HG02759 (cell line): ENCODE results near the gene MPI.
"Not testable (repeated sequence)": the region's sequence is repeated elsewhere in the genome, so short reads cannot be mapped to it uniquely, and the experiment has no call there.

Source experiments
- ATAC-seq: cut with Tn5 transposase; IDR thresholded peaks from one replicate; pipeline ENCODE4 v1.9.1; 2021; ENCODE audit warnings: mild to moderate bottlenecking, moderate library complexity; ENCODE audit not compliant: unreplicated experiment

MPI gene

GRCh38 chr15:74890665-74890960, 771 bp downstream of the MPI start:
- no peak for ATAC-seq

DNA sequence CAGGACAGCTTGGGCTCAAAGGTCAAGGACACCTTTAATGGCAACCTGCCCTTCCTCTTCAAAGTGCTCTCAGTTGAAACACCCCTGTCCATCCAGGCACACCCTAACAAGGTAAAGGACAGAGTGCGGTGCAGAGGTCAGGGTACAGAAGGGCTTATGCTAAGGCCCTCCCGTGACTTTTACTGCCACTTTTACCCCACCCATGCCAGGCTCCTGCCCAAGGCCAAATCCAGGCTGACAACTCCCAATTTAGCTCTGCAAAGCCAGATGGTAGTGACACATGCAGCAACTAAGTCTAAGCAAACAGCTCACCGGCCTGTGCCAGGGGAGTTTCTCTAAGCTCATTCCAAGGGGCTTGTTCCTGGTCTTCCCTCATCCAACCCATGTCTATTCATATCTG, 1.6 kb downstream of the MPI start:
- ATAC-seq: no peak

- no peak for ATAC-seq
Observed at GRCh38 chr15:74892313-74892712, 2.5 kb downstream of the MPI start.

DNA sequence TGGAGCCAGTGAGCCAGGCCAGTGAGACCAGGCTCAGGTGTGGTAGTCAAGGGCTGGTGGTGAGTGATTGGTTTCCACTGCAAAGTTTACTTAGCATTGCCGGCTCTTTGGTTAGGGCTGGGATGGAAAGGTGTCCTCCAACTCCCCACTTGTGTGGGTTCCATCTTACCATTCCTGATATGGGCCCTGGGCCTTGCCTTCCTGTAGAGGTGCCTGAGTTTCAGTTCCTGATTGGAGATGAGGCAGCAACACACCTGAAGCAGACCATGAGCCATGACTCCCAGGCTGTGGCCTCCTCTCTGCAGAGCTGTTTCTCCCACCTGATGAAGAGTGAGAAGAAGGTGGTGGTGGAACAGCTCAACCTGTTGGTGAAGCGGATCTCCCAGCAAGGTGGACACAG, 3.1 kb downstream of the MPI start:
- ATAC-seq: no peak

- ATAC-seq: no peak
Observed at GRCh38 chr15:74893627-74894026, 3.8 kb downstream of the MPI start.

GRCh38 chr15:74894383-74894782, 4.5 kb downstream of the MPI start:
- not testable (repeated sequence) for ATAC-seq

DNA sequence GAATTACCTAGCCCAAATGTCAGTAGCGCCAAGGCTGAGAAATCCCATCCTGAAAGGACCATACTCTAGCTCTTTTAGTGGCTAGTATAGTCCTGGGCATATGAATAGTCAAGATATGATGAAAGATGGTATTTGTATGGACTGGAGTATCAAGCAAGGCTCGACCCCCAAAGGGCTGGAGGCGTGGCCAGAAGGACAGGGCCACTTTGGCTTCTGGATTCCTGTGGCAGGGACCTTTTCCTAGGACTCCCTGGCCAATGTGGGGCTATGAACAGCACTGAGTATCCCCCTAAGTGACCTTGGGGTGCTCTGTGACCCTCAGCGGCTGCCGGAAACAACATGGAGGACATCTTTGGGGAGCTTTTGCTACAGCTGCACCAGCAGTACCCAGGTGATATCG, 6.0 kb downstream of the MPI start:
- ATAC-seq: no peak

DNA sequence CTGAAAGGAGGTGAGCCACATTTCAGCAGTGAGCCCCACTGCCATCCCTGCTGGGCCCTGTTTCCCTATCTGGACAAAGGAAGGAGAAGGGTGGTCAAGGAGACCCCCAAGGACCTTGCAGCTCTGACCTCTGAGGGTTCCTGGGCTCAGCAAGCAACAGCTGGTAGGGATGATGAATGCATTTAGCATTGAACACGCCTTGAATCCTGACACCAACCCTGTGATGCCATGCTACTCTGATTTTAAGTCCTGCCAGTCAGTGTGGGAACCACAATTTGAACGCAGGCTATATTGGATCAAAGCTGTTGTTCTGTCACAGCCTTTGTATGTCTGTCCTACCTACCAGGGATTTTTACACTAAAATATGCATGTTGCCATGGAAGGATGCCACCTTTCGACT, 6.5 kb downstream of the MPI start:
- no peak for ATAC-seq

DNA sequence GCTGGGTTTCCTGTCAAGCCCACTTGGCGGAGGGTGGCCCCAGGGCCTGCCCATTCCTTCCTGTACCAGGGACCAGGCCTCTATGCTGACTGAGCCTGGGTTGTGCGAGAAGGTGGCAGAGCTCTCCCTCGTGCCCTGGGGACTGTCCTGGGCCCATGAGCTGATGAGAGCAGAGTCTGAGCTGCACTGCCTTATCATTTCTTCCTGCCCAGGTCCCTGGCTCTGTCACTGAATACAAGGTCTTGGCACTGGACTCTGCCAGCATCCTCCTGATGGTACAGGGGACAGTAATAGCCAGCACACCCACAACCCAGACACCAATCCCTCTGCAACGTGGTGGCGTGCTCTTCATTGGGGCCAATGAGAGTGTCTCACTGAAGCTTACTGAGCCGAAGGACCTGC, 7.5 kb downstream of the MPI start:
- ATAC-seq: no peak

- no peak for ATAC-seq
Observed at GRCh38 chr15:74901612-74902063, 11.8 kb downstream of the MPI start.

DNA sequence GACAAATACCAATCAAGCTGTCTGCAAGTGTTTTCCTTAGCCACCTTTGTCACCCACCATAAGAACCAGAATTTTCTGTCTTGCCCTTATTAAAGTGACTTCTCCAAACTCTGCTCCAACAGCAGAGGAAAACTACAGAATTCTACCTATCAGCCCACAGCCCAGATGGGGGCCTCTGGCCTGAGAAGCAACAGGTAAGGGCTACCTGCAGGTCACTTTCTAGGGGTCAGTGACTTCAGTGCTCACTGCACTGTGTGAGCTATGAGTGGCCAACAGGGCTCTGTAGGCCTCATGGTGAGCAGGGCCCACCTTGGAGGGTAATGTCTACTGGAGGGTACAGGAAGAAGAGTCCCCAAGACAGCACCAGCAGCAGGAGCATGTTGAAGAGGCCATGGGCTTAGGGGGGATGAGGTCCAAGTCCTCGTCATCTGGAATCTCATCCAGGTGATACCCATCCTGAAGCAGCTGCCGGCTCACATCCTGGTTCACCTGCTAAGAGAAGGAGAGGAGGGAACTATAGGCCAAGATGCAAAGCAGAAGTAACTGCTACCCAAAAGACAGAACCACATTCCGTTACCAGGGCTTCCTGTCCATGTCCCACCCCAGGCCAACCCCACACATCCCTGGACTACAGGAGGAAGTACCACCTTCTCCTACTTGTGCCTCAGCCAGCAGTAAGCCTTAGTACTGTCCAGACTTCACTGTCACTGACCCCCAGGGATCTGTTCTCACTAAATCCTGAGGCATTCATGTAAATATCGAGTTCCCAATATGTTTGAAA, 12.6 kb downstream of the MPI start:
- no peak for ATAC-seq

- no peak for ATAC-seq
Observed at GRCh38 chr15:74903676-74904075, 13.8 kb downstream of the MPI start.

DNA sequence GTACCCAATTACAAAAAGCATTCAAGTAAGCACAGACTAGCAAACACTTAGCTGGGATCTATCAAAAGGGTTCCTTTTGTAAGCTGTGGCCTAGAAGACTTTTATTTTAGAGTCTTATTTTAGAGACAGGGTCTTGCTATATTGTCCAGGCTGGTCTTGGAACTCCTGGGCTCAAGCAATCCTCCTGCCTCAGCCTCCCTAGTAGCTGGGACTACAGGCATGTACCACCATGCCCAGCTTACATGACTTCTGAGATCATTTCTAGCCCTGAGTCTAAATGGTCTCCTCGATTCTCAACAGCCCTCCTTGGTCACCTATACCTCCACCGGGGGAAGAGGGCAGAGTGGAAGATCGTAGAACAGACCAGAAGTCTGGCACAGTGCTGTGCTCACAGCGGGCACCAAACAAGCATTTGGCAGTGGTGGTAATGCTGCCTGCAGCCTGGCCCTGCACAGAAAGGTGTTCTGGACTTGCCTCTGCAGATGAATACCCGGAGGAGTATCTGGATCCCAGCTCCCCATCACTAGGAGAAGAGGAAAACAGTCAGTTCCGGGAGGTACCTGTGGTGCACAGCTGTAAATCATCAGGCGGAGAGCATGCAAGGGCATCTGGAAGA, 14.5 kb downstream of the MPI start:
- no peak for ATAC-seq

DNA sequence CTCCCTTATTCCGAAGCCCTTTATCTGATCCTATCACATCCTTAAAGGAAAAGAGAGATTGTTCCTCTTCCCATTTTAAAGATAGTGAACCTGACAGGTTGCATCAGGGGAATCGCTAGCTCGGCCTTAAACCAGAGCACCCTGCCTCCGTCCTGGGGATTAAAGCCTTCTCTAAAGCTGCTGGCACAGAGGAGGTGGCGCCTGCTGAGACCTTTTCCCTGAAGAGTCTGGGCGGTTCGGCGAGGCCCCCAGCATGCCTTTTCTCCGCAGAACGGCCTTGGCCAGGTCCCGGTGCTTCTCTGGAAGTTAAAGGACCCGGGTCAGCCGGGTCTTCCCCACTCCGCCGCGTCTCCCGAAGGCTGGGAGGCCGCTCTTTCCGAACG, 16.2 kb downstream of the MPI start:
- ATAC-seq: peak; percentile 17

DNA sequence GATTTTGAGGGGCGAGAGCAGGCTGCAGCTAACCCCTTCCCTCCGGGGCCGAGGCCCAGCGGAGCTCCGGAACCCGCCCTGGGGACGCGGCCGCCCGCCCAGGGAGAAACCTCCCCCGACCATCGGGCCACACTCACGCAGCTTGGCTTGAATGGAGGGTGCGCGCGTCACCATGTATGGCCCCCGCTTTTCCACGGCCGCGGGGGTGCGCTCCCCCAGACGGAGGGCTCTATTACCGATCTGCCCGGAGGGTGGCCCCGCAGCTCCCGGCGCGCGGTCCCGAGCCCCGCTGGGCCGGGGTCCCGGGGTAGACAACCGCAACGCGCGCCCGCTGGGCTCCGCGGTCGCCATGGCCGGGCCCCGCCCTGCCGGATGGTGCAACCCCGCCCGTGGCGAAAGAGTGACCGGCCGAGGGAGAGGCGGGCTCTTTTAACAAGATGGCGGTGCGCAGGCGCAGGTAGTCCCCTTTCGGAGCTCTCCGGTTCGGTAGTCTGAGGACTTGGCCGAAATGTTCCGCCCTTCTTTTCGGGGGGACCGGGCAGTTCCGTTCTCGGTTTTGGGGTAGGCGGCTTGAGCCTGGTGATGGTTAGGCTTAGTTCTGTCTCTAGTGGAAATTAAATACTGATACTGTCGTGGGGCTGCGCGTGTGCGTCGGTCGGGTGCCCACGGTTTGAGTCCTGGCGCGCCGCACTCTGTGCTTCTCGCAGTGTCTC, 16.8 kb downstream of the MPI start, which contains the start of gene FAM219B:
Gene FAM219B, minus strand, starts transcription at position 402 of the 713 bp plus-strand sequence. Its CDS starts 51 bp downstream, at position 351.
- ATAC-seq: peak; percentile 89

- ATAC-seq: no peak
Observed at GRCh38 chr15:74907163-74907870, 17.5 kb downstream of the MPI start.

DNA sequence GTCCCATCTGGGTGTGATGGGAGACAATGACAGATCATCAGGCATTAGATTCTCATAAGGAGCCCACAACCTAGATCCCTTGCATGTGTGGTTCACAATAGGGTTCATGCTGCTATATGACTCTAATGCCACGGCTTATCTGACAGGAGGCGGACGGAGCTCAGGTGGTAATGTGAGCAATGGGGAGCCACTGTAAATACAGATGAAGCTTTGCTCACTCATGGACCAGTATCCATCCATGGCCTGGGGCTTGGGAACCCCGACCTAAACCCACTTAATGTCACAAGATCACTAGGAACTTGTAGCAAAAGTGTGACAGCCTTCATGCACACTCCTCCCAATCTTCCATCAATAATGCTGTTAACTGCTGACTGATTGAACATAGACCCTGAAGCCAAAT, 18.8 kb downstream of the MPI start:
- ATAC-seq: no peak

DNA sequence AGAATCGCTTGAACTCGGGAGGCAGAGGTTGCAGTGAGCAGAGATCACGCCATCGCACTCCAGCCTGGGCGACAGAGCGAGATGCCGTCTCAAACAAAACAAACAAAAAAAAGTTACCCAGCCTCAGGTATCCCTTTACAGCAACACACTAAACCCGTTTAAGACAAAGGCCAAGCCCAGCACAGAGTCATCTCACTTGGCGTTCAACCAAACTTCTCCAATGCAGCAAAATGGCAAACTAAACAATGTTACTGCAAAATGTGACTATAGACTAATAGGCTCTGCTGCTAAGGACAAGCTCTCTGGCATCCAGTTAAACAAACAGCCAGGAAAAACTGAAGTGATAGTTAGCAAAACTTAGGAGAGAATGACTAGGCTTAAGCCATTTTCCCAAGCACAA, 23.2 kb downstream of the MPI start:
- no peak for ATAC-seq

DNA sequence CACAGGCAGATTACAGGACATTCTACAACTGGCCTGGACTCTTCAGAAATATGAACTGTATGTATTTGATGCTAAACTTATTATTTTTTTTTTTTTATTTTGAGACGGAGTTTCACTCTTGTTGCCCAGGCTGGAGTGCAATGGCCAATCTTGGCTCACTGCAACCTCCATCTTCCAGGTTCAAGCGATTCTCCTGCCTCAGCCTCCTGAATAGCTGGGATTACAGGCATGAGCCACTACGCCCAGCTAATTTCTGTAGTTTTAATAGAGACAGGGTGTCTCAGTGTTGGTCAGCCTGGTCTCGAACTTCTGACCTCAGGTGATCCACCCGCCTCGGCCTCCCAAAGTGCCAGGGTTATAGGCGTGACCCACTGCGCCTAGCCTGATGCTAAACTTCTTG, 24.0 kb downstream of the MPI start:
- not testable (repeated sequence) for ATAC-seq

DNA sequence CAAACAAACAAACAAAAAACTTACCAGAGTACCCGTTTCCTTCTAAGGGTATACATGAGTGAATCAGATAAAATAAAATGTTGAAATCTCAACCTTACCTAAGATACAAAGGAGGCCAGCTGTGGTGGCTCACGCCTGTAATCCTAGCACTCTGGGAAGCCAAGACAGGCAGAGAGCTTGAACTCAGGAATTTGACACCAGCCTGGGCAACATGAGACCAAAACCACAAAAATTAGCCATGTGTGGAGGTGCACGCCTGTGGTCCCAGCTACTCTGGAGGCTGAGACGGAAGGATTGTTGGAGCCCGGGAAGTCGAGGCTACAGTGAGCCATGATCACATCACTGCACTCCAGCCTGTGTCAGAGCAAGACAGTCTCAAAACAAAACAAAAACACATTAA, 27.8 kb downstream of the MPI start:
- ATAC-seq: no peak

DNA sequence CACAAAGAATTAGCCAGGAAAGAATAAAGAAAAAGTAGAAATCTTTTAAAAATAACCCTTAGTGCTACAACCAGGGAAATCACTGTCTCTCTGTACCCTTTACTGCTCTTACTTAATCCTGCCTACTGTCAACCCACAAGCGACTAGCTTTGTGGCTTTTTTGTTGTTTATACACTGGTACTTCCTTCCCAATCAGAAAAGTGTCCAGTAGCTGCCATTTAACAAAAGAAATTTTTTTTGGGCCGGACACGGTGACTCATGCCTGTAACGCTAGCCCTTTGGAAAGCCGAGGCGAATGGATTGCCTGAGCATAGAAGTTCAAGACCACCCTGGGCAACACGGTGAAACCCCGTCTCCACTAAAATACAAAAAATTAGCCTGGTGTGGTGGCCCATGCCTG, 30.6 kb downstream of the MPI start:
- ATAC-seq: no peak
